Tibial nerve (tissue), 4 donors: ENCODE results near the gene SPATA21. TPM values are rescaled to one million over a fixed set of nuclear protein-coding genes. Genes with fewer than 3 reads are reported as not detected.

Experiments
- DNase-seq, 2 donors: peaks; one replicate each; pipeline ENCODE4 v3.0.0-alpha.2; 2019; ENCODE audit warnings: low spot score in 2 of 2
- H3K27ac ChIP-seq, 4 donors: fragments of 200-600 bp; sonication (generic) in 3 of 4; one replicate each; pipeline ENCODE4 v1.5.1; 2017 to 2019; ENCODE audit warnings: mild to moderate bottlenecking in 1 of 4
- H3K27me3 ChIP-seq, 2 donors: fragments of 200-600 bp; sonication (generic) in 1 of 2; one replicate each; pipeline versions ENCODE4 v1.5.1 to v1.6.0; 2017 to 2019
- H3K36me3 ChIP-seq, 3 donors: fragments of 200-600 bp; sonication (generic); one replicate each; pipeline ENCODE4 v1.5.1; 2018 to 2019
- H3K4me1 ChIP-seq, 4 donors: fragments of 200-600 bp; sonication (generic) in 3 of 4; one replicate each; pipeline ENCODE4 v1.5.1; 2017 to 2019
- H3K4me3 ChIP-seq, 4 donors: fragments of 200-600 bp; sonication (generic) in 3 of 4; one replicate each; pipeline ENCODE4 v1.5.1; 2017 to 2019; ENCODE audit warnings: mild to moderate bottlenecking in 1 of 4, moderate library complexity in 1 of 4
- H3K9me3 ChIP-seq, 4 donors: fragments of 200-600 bp; sonication (generic) in 3 of 4; one replicate each; pipeline ENCODE4 v1.5.1; 2017 to 2019
- CTCF ChIP-seq, 5 experiments: fragments of 200-600 bp in 3 of 5; fragments of 450-650 bp in 2 of 5; sonication (generic) in 3 of 5; IDR thresholded peaks; one replicate each; pipeline ENCODE4 v1.5.1; 2016 to 2019; ENCODE audit warnings: antibody characterized with exemption in 5 of 5, mild to moderate bottlenecking in 3 of 5, moderate library complexity in 2 of 5
- EP300 ChIP-seq, 2 donors: sonication (generic); formaldehyde crosslinking; IDR thresholded peaks; one replicate each; pipeline ENCODE4 v1.6.1; 2017; ENCODE audit warnings: antibody characterized with exemption in 2 of 2, mild to moderate bottlenecking in 1 of 2
- POLR2A ChIP-seq, 2 donors: fragments of 450-650 bp; IDR thresholded peaks; one replicate each; pipeline ENCODE4 v1.6.1; 2017; ENCODE audit warnings: antibody characterized with exemption in 2 of 2, mild to moderate bottlenecking in 2 of 2, moderate library complexity in 2 of 2
- WGBS, 2 donors: methylation state at CpG; one replicate each; pipeline ENCODE4 v1.1.5; 2018; 5-methylcytosine and 5-hydroxymethylcytosine counted together
- total RNA-seq, 4 donors: library from RNA; depleted of rRNA; stranded (reverse); fragments of >200 nt; gene quantifications; one replicate each; pipeline ENCODE4 v1.1.0, GENCODE V29; 2016

The SPATA21 gene
- total RNA-seq, 4 donors from 2014 or later, result not detected

GRCh38 chr1:16451841-16452528, 14.8 kb upstream of the SPATA21 start:
- Histone ChIP-seq H3K4me3 (no peak overlapping the region), H3K27me3 (no peaks in the 10 kb centered on the region), H3K36me3 (peaks cover 6 to 99% (median 41%) of the 10 kb centered on the region in 3 donors), H3K27ac (no peak overlapping the region), H3K4me1 (no peaks in the 10 kb centered on the region), H3K9me3 (no peaks in the 10 kb centered on the region)
- DNase-seq, result no peak
- 71 to 83% methylated on average over 10 to 12 of the region's 13 CpGs for WGBS, 2 donors
- no peak for TF ChIP-seq EP300 (IDR thresholded peaks at IDR 0.05)
- TF ChIP-seq POLR2A (IDR thresholded peaks at IDR 0.05), result no peak
- no peak for TF ChIP-seq CTCF (IDR thresholded peaks at IDR 0.05)

- no peak for DNase-seq
- no peaks in the 10 kb centered on the region for H3K9me3 ChIP-seq
- TF ChIP-seq CTCF (IDR thresholded peaks at IDR 0.05) (no peak), POLR2A (IDR thresholded peaks at IDR 0.05) (no peak), EP300 (IDR thresholded peaks at IDR 0.05) (no peak)
- H3K27me3 ChIP-seq, result no peaks in the 10 kb centered on the region
- WGBS, 2 donors, result 79 to 84% methylated on average over 6 of the region's 6 CpGs
- no peak overlapping the region for H3K4me3 ChIP-seq
- H3K27ac ChIP-seq, result no peak overlapping the region
- H3K4me1 ChIP-seq, result no peaks in the 10 kb centered on the region
- H3K36me3 ChIP-seq, result peaks cover 6 to 99% (median 32%) of the 10 kb centered on the region in 3 donors
These were observed 13.7 kb upstream of the SPATA21 start for GRCh38 chr1:16450863-16451481.

- no peak overlapping the region for H3K4me3 ChIP-seq
- H3K36me3 ChIP-seq, result peaks cover 6 to 99% (median 41%) of the 10 kb centered on the region in 3 donors
- H3K27ac ChIP-seq, result no peak overlapping the region
- TF ChIP-seq POLR2A (IDR thresholded peaks at IDR 0.05), result no peak
- TF ChIP-seq EP300 (IDR thresholded peaks at IDR 0.05), result no peak
- no peak for TF ChIP-seq CTCF (IDR thresholded peaks at IDR 0.05)
- DNase-seq, result no peak
- H3K9me3 ChIP-seq, result no peaks in the 10 kb centered on the region
- 82 to 87% methylated on average over 5 of the region's 5 CpGs for WGBS, 2 donors
- H3K4me1 ChIP-seq, result peaks cover 0 to 6% (median 0%) of the 10 kb centered on the region in 4 donors
- H3K27me3 ChIP-seq, result no peaks in the 10 kb centered on the region
These were observed 12.4 kb upstream of the SPATA21 start for GRCh38 chr1:16449666-16450065.

GRCh38 chr1:16449065-16449464, 11.8 kb upstream of the SPATA21 start:
- Histone ChIP-seq H3K27ac (no peak overlapping the region), H3K4me1 (peaks cover 0 to 12% (median under 1%) of the 10 kb centered on the region in 4 donors), H3K36me3 (peaks cover 6 to 99% (median 41%) of the 10 kb centered on the region in 3 donors), H3K9me3 (no peaks in the 10 kb centered on the region), H3K4me3 (no peak overlapping the region), H3K27me3 (no peaks in the 10 kb centered on the region)
- DNase-seq, result no peak
- WGBS, 2 donors, result 96 to 100% methylated on average over 4 of the region's 4 CpGs
- TF ChIP-seq EP300 (IDR thresholded peaks at IDR 0.05) (no peak), POLR2A (IDR thresholded peaks at IDR 0.05) (no peak), CTCF (IDR thresholded peaks at IDR 0.05) (no peak)

GRCh38 chr1:16447641-16448040, 10.4 kb upstream of the SPATA21 start:
- Histone ChIP-seq H3K27me3 (no peaks in the 10 kb centered on the region), H3K27ac (no peak overlapping the region), H3K4me1 (peaks cover 0 to 26% (median 14%) of the 10 kb centered on the region in 4 donors), H3K36me3 (peaks cover 6 to 94% (median 33%) of the 10 kb centered on the region in 3 donors), H3K4me3 (no peak overlapping the region), H3K9me3 (no peaks in the 10 kb centered on the region)
- no peak for DNase-seq
- WGBS, 2 donors, result 95 to 98% methylated on average over 9 of the region's 9 CpGs
- no peak for TF ChIP-seq EP300 (IDR thresholded peaks at IDR 0.05)
- TF ChIP-seq CTCF (IDR thresholded peaks at IDR 0.05), result no peak
